SK-N-DZ (cell line): Measurements from ENCODE around the gene FGD2.
A peak's percentile ranks its signal among the peaks of the same experiment; 100 is the strongest.

Experiments
- DNase-seq: peaks from one replicate; pipeline ENCODE4 v3.0.0-alpha.2; 2015; ENCODE audit warnings: low spot score

FGD2 gene

DNA sequence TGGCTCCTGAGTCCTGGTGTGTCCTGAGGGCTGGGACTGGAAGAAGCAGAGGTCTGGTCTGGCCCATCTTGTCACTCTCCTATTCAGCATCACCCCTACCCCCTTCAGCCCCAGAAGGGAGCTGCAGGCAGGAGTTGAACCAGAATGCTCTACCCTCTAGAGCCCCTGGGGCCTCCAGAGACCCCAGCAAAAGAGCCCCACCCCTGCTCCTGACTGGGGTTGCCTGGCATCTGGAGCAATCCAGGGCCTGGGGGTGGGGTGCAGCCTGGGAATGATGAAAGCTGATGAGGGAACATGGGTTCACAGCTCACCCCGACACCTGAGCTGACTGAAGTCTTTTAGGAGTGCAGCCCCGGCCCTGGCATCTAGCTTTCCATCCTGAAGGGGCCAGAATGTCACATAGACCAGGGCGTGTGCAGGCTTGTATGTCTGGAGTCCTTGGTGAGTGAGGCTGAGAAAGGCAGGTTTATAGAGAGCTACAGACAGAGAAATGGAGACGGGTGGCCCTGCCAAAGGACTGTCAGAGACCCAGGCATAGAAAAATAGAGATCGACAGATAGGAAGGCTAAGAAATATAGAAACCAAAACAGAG, 12.2 kb downstream of the FGD2 start:
- DNase-seq, result no peak

DNA sequence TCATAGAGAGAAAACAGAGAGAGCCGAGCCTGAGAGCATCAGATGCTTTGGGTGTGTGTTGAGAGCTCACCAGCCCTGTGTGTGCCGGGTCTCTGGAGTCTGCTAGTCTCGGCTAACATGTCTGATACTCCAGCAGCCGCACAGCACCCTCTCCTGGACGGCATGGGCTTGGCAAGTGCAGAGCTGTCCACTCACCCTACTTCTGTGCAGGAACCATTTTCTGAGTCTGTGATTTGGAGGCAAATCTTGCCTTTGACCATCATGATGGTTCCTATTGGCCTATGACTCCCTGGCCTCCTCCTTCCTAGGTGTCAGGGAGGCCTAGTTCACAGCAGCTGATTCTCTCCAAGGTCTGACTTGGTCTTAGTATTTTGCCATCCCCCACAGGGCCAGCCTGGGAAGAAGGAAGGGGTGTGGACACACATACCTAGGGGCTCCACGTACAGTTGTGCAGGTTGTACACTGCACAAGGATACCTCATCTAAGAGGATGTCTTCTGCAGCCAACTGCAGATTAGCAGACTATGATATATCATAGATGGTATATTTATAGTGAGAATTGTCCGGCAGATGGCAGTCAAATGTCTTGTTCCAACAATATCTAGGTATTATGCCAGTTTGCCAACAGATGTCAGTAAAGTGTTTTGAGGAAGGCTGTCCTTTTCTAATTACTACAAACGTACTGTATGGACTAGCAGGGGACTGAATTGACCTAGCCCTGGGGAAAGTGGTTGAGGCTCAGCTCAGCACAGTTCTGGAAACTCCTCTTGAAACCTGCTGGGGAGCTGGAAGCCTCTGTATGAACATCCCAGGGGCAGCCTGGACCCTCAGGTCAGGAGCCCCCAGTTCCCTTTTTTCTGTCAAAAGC, 13.0 kb downstream of the FGD2 start:
- peak; percentile 89 for DNase-seq

DNA sequence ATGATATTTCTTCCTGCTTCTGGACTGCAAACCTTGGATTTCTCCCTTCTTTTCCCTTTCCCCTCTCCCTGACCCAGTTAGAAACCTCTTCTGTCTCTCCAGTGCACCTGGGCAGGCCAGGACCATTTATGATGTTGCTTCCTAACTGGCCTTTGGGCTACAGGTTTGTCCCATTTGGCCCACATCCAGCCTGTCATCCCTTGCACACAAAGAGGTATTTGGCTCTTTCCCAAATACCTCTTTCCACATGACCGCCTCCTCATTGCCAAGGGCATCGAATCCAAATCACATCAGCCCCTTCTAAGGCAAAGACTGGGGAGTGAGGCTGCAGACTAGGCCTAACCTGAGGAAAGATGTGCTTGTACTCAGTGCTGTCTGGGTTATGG, 13.6 kb downstream of the FGD2 start:
- no peak for DNase-seq

DNA sequence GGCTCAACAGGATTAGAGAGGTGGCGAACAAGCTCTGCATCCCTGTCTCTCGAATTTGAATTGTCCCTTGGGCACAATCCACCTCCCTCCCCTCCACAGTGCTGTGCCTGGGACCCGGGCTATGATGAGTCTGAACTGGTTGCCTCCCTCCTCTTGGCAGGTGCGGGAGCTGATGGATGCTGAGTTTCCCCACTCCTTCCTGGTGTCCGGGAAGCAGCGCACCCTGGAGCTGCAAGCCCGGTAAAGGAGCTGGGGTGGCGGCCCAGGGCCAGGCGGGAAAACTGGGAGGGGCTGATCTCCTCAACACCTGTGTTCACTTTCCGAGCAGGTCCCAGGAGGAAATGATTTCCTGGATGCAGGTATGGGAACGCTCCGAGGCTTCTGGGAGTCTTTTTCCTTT, 14.9 kb downstream of the FGD2 start:
- DNase-seq, result no peak

DNA sequence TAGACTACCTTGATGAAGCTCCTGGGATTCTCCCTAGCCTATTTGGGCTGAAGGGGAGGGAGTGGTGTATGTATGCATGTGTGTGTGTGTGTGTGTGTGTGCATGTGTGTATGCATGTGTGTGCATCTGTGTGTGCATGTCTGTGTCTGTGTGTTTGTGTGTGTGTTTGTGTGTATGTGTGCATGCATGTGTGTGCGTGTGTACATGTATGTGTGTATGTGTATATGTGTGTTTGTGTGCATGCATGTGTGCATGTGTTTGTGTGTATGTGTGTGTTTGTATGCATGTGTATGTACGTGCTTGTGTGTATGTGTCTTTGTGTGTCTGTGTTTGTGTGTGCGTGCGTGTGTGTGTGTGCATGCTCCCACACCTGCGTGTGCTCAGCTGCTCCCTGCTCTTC, 15.4 kb downstream of the FGD2 start:
- DNase-seq, result no peak

DNA sequence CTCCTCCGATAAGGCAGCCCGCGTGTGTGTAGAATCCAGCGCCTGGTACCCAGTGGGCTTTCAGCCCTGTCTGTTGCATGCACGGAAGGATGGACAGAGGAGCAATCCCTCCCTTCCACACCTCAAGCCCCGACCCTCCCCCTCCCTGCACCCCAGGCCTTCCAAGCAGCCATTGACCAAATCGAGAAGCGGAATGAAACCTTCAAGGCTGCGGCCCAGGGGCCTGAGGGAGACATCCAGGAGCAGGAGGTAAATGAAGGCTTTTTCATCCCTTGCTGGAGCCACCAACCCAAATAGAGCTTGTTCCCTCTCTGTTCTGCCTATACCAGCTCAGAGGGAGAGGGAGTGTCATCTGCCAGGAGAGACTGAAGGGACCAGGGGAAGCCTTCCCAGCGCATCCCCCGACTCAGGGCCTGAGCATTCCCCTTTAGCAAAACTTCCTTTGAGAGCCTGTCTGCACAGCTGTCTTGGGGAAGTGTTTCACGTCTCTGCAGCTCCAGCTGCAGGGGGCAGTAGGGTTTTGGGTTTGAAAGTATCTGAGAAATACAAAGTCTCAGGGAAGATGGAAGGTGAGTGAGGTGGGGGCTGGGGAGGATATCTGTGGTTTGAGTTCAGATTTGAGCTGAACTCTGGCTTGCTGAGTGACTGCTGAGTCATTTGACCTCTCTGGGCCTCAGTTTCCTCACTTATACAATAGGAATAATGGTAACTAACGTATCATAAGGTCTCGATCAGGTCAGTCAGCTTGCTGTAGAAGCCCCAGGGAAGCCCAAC, 16.1 kb downstream of the FGD2 start:
- peak; percentile 46 for DNase-seq

DNA sequence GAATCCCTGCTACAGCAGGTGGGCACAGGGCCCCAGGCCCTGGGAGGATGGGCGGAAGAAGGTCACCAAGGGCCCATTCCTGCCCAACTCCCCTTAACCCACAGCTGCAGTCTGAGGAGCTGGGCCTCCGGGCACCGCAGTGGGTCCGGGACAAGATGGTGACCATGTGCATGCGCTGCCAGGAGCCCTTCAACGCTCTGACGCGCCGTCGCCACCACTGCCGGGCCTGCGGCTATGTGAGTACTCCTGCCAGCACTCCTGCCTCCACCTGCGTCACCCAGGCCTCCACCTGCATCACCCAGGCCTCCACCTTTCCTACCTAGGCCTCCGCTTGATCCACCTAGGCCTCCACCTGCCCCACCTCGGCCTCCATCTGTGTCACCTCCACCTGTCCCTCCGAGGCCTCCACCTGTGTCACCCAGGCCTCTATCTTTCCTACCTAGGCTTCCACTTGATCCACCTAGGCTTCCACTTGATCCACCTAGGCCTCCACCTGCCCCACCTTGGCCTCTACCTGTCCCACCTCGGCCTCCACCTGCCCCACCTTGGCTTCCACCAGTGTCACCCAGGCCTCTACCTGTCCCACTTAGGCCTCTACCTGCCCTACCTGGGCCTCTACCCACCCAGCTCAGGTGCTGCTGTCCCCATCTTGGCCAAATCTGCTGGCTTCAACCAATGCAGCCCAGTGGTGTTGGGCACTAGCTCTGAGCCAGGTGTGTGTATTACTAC, 16.8 kb downstream of the FGD2 start:
- DNase-seq, result no peak

DNA sequence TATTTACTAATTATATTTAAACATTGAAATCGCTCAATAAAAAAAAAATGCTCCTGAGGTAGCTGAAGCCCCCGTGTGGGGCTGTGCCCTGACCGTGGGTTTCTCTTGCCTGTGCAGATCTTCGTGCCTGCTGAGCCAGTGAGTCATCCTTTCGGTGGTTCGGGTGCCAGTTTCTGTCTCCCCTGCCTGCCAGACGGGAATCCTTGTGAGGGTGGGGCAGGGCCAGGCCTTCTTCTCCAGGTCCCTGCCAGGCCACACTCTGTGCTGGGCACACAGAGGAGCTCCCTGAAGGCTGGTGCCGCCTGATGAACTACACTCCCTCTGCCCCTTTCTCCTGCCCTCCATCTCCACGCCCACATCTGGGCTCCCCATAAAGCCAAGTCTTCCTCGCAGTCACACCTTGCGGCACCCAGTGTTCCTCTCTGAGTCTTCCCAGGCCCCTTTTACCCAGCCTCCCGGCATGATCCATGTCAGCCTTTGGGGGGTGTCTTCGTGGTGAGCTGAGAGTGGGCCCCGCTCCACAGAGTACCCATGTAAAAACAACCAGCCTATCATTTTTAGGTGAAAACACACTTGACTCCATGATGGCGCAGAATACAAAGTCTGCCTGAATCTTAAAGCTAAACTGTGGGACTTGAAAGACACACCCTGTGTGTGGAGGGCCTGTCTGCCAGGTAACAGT, 19.3 kb downstream of the FGD2 start:
- DNase-seq, result no peak

DNA sequence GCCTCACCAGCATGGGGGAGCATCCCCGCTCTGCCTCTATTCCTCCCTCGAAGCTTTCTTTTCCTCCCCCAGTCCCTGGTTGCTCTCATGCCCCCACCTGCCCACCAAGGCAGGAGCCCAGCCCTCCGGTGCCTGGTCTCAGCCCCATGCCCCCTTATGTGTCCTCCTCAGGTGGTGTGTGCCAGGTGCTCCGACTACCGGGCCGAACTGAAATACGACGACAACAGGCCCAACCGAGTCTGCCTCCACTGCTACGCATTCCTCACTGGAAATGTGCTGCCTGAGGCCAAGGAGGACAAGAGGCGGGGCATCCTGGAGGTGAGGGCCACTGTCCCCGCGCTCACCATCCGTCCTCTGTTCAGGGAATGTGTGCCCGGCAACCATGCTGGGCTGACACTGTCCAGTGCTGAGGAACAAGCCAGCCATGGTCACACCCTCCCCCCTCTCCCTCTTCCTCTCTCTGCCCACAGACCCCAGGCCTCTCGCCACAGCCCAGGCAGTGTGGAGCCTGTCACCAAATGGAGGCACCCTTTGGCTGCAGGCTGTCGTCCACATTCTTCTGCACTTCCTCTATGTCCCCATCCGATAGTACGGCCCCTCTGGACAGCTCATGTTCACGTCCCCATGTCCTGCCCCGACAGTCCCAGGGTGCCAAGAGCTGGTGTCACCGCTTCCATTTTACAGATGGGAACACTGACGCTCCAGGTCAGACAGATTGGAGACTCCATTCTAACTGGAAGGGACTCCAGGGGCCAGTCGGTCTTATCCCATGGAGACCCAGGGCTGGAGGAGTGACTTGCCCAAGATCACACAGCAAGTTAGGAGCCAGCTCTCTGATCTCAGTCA, 20.4 kb downstream of the FGD2 start:
- no peak for DNase-seq

DNA sequence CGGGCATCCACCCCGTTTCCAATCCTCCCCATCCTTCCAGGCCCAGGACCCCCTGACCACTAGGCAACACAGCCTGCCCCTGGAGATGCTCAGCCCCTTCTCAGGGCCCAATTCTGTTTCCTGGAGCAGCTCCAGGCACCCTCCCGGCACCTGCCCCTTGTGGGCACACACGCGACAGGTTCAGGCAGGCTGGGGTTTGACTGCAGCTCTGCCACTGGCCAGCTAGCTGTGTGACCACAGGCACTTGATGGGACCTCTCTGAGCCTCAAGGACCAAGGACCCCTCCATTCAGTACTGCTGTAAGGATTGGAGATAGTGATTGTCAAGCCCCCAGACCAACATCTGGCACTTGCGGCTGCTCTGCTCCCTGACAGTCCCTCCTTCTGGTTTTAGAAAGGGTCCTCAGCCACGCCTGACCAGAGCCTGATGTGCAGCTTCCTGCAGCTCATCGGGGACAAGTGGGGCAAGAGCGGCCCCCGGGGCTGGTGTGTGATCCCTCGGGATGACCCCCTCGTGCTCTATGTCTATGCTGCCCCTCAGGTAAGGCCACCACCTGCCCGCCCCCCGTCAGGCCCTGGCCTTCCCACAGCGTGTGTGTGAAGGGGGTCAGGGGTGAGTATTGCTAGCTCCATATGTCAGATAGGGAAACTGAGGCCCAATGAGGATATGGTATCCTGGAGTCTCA, 21.7 kb downstream of the FGD2 start:
- no peak for DNase-seq

DNA sequence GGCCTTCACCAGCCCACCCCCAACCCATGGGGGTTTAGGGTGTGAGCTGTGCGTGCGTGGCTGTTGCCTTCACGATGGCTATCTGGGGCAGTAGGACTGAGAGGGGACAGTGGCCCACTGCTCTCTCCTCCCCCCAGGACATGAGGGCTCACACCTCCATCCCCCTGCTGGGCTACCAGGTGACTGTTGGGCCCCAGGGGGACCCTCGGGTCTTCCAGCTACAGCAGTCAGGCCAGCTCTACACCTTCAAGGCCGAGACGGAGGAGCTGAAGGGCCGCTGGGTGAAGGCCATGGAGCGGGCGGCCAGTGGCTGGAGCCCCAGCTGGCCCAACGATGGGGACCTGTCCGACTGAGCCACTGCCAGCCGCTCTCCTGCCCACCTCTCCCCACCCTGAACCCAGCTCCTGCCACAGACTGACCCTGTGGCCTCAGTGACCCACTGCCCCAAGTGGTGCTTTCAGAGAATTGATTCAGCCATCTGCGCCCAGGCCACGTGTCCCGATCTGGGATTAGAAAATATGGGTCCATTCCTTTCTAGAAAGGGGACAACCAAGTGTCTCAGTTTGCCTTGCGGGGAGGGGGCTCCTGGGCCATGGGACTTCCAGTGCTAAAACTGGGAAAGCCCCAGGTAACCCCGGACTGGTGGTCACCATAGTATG, 22.5 kb downstream of the FGD2 start:
- DNase-seq, result no peak

DNA sequence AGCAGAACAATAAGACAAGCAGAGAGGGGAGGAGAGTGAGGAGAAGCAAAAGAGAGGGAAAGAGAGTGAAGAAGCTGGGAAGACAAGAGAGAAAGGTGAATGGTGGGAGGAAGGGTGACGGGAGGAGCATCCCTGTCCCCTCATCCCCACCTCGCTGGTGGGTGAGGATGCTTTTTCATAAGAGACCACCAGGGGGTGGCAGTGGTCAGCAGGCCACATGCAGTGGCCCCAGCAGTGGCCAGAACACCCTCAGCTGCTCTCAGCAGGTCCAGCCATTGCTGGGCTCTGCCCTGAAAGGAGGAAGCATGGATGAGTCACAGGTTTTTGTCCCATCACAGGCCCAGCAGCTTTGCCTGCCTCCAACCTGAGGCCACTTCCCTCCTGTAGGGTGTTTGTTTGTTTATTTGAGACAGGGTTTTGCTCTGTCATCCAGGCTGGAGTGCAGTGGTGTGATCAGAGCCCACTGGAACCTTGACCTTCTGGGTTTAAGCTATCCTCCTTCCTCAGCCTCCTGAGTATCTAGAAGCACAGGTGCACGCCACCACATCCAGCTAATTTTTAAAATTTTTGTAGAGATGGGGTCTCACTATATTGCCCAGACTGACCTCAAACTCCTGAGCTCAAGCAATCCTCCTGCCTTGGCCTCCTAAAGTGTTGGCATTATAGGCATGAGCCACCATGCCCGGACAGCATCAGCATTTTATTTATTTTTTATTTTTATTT, 24.0 kb downstream of the FGD2 start:
- peak; percentile 71 for DNase-seq

DNA sequence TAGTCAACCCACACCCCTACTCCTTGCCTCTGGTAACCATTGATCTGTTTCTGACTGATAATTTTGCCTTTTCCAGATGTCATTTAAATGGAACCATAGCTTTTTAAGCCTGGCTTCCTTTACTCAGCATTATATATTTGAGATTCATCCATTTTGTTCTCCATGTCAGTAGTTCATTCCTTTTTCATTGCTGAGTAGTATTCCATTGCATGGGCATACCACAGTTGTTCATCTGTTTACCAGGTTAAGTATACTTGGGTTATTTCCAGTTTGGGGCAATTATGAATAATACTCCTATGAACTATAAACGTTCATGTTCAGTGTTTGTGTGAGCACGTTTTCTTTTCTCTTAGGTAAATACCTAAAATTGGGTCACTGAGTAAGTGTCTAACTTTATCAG, 25.1 kb downstream of the FGD2 start:
- no peak for DNase-seq

DNA sequence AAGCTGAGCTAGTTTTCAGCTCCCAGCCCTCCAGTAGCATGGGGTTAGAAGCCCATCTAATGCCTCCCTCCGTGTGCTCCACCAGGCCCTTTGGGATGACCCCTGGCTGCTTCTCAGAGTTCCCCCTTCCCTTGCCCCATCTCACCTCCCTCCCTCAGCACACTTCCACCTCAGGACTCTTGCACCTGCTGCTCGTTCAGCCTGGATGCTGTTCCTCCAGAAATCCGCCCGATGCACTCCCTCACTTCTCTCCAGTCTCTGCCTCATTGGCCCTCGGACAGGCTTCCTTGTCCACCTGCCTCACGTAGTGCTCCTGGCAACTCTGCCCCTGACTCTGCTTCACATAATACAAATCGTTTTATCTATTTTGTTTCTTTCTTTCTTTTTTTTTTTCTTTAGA, 26.8 kb downstream of the FGD2 start:
- DNase-seq, result no peak

DNA sequence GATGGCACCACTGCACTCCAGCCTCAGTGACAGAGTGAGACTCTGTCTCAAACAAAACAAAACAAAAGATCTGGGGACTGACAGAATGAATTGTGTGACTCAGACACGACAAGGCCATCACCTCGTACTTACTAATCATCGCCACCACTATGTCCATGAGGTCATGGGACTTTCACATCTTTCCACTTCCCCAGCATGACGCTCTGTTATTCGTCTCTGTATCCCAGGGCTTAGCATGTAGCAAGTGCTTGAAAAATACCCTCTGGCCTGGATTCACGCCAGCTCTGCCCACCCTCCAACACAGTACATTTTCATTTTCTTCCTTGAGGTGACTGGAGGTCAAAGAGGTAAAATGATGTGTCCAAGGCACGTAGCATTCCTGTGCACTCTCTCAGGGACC, 27.8 kb downstream of the FGD2 start:
- no peak for DNase-seq

DNA sequence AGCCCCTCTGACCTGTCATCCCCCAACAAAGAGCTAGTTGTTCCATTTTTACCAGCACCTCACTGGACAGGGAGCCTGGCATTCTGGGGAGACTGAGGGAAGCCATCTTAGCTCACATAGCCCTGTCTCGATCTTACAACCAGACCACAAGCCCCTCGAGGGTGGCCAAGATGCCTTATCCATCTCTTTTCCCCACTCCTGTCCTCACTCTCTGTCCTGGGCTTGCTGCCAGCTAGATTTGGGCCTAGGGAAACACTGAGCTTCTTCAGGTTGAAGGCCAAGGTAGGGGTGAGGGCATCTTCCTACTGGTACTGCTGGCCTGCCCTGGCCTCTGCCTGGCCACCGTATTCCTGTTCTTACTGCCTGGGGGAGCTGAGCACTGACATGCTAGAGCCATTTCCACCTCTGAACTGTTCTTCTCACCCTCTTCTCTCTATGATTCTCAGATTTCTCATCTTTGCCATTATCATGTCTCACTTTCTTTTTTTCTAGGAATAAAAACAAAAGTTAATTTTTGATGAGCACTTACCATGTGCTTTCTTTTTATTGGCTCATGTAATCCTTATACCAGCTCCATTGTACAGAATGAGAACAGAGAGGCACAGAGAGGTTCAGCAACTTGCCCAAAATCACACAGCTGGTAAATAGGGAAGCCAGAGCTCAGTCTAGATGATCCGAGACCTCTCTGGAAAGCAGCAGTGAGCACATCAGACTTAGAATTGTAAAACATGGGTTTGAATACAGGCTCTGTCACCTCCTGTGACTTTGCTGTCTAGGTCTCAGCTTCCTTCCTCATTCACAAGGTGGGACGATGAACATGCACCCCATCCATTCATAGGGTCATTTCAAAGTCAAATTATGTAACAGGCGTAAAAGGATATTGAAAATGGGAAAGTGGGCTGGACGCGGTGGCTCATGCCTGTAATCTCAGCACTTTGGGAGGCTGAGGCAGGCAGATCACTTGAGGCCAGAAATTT, 28.7 kb downstream of the FGD2 start:
- no peak for DNase-seq

DNA sequence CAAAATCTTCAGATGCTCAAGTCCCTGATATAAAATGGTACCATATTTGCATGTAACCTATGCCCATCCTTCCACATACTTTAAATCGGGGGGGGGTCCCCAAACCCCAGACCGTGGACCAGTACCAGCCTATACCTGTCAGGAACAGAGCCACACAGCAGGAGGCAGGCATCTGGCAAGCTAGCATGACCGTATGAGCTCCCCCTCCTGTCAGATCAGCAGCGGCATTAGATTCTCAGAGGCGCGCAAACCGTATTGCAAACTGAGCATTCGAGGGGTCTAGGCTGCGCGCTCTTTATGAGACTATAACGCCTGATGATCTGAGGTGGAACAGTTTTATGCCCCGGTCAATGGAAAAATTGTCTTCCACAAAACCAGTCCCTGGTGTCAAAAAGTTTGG, 30.7 kb downstream of the FGD2 start:
- no peak for DNase-seq
